Vagina (tissue), 2 donors: ENCODE data around the gene LY6G6D. TPM values are rescaled to one million over a fixed set of nuclear protein-coding genes. Genes with fewer than 3 reads are reported as not detected.

Experiments used
- DNase-seq, 2 donors: peaks; one replicate each; pipeline ENCODE4 v3.0.0-alpha.2; 2017; ENCODE audit errors: extremely low spot score in 2 of 2
- H3K27ac ChIP-seq: fragments of 200-600 bp; sonication (generic); one replicate; pipeline ENCODE4 v1.5.1; 2019
- H3K27me3 ChIP-seq: fragments of 200-600 bp; sonication (generic); one replicate; pipeline ENCODE4 v1.5.1; 2019
- H3K36me3 ChIP-seq, 2 donors: fragments of 200-600 bp; sonication (generic); one replicate each; pipeline ENCODE4 v1.5.1; 2017 to 2019
- H3K4me1 ChIP-seq: fragments of 200-600 bp; sonication (generic); one replicate; pipeline ENCODE4 v1.5.1; 2019
- H3K4me3 ChIP-seq, 2 donors: fragments of 200-600 bp; sonication (generic); 1 replicate in 1 of 2; 2 replicates in 1 of 2; pipeline ENCODE4 v1.5.1; 2016 to 2019
- H3K9me3 ChIP-seq: fragments of 200-600 bp; sonication (generic); one replicate; pipeline ENCODE4 v1.5.1; 2019
- POLR2A ChIP-seq, 2 donors: fragments of 450-650 bp; IDR thresholded peaks; one replicate each; pipeline ENCODE4 v1.6.1; 2017; ENCODE audit warnings: antibody characterized with exemption in 2 of 2, mild to moderate bottlenecking in 2 of 2, moderate library complexity in 2 of 2
- POLR2AphosphoS5 ChIP-seq, 2 donors: sonication (generic); formaldehyde crosslinking; IDR thresholded peaks; one replicate each; pipeline ENCODE4 v1.9.0; 2017; ENCODE audit warnings: antibody characterized with exemption in 2 of 2, mild to moderate bottlenecking in 2 of 2, low read depth in 1 of 2; ENCODE audit not compliant: insufficient read depth in 1 of 2
- intact Hi-C: fragments of 100-400 bp; cut with DNase I; formaldehyde crosslinking; loops from one replicate; pipeline ENCODE4 v1.15.1; 2023
- total RNA-seq: library from RNA; depleted of rRNA; stranded (reverse); fragments of >200 nt; gene quantifications from one replicate; pipeline ENCODE4 v1.2.3, GENCODE V29; 2016
- TF ChIP-seq, protein P1 (sequence below), 3 experiments: fragments of 450-650 bp in 2 of 3; fragments of 200-600 bp in 1 of 3; sonication (generic) in 1 of 3; IDR thresholded peaks; one replicate each; pipeline ENCODE4 v1.5.1; 2017 to 2019; ENCODE audit warnings: antibody characterized with exemption in 3 of 3, mild to moderate bottlenecking in 2 of 3, moderate library complexity in 2 of 3

The LY6G6D gene
- total RNA-seq, 1 donor from 2014 or later = not detected

DNA sequence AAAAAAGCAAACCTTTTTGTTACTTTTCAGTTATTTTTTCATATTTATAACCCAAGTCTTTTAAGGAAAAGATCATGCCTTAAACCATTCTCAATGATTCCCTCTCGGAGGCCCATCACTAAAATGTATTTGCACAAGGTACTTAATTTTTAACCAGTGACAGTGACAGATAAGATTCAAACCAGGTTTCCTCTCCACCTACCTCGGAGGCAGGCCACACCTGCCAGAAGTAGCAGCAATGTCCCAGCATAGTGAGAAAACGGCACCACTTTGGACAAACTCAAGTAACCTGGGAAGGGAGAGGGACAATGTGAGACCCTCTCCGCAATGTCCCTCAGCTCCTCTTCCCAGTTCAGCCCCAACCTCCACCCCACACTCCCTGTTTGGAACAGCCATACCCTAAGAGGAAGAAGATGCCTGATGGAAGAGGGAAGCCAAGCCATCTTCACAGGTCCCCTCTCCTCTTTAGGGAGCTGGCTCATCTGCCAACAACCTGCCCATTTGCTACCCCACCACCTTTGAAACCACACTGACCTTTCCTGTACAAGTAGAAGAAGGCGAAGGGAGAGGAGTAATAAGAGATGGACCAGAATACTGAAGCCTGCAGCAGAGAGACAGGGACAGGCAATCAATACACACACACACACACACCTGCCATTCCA is 14.3 kb upstream of the LY6G6D start:
- peaks cover 28% of the 10 kb centered on the region for H3K4me1 ChIP-seq
- TF ChIP-seq, protein P1, sequence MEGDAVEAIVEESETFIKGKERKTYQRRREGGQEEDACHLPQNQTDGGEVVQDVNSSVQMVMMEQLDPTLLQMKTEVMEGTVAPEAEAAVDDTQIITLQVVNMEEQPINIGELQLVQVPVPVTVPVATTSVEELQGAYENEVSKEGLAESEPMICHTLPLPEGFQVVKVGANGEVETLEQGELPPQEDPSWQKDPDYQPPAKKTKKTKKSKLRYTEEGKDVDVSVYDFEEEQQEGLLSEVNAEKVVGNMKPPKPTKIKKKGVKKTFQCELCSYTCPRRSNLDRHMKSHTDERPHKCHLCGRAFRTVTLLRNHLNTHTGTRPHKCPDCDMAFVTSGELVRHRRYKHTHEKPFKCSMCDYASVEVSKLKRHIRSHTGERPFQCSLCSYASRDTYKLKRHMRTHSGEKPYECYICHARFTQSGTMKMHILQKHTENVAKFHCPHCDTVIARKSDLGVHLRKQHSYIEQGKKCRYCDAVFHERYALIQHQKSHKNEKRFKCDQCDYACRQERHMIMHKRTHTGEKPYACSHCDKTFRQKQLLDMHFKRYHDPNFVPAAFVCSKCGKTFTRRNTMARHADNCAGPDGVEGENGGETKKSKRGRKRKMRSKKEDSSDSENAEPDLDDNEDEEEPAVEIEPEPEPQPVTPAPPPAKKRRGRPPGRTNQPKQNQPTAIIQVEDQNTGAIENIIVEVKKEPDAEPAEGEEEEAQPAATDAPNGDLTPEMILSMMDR (IDR thresholded peaks at IDR 0.05) = no peak
- TF ChIP-seq POLR2AphosphoS5 (IDR thresholded peaks at IDR 0.05; ENCODE audit: insufficient read depth in 1 of 2, low read depth in 1 of 2) (no peak), POLR2A (IDR thresholded peaks at IDR 0.05) (no peak)
- H3K9me3 ChIP-seq = no peaks in the 10 kb centered on the region
- H3K27me3 ChIP-seq = no peaks in the 10 kb centered on the region
- H3K4me3 ChIP-seq = no peak overlapping the region
- H3K36me3 ChIP-seq = peaks cover 0 to 28% of the 10 kb centered on the region in 2 donors
- intact Hi-C loops = loop anchor here (2.0 kb wide), 1 partner anchor 32 kb away; the partner anchor contains the start of gene LY6G5B
- H3K27ac ChIP-seq = peak overlapping the region; percentile 98
- DNase-seq = no peak

- Histone ChIP-seq H3K4me3 (peak overlapping the region; percentile 71 to 80), H3K9me3 (no peaks in the 10 kb centered on the region), H3K4me1 (peaks cover 28% of the 10 kb centered on the region), H3K27ac (peak overlapping the region; percentile 98), H3K27me3 (no peaks in the 10 kb centered on the region), H3K36me3 (peaks cover 0 to 19% of the 10 kb centered on the region in 2 donors)
- DNase-seq = no peak
- TF ChIP-seq POLR2AphosphoS5 (IDR thresholded peaks at IDR 0.05; ENCODE audit: insufficient read depth in 1 of 2, low read depth in 1 of 2) = no peak
- TF ChIP-seq POLR2A (IDR thresholded peaks at IDR 0.05) = no peak
- TF ChIP-seq, protein P1 (IDR thresholded peaks at IDR 0.05) = no peak
- intact Hi-C loops = loop anchor here (2.0 kb wide), 1 partner anchor 33 kb away; the partner anchor contains the start of gene LY6G5B
Measured at GRCh38 chr6:31701666-31702404, 13.3 kb upstream of the LY6G6D start.

DNA sequence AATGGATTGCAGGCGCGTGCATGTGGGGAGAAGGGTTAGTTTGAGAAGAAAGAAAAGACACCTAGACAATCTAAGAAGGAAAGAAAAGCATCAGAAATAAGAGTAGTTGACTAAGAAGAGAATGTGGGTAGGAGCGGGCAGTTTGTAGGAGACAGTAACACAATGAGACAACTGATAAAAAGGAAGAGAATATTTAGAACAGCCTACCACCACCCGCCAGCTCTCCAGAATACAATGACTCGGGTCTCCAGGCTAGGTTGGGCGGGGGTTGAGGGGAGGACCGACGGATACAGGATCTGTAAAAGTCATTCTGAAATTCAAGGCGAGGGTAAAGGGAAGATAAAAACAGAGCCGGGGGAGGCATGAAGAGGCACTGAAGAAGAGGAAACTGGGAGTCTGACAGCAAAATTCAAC is 12.7 kb upstream of the LY6G6D start:
- Histone ChIP-seq H3K4me1 (peaks cover 28% of the 10 kb centered on the region), H3K4me3 (peak overlapping the region; percentile 71 to 80), H3K27ac (peak overlapping the region; percentile 98), H3K27me3 (no peaks in the 10 kb centered on the region), H3K9me3 (no peaks in the 10 kb centered on the region), H3K36me3 (peaks cover 0 to 15% of the 10 kb centered on the region in 2 donors)
- DNase-seq = no peak
- intact Hi-C loops = no loop called here
- TF ChIP-seq, protein P1 (IDR thresholded peaks at IDR 0.05) = no peak
- TF ChIP-seq POLR2AphosphoS5 (IDR thresholded peaks at IDR 0.05; ENCODE audit: insufficient read depth in 1 of 2, low read depth in 1 of 2) = no peak
- no peak for TF ChIP-seq POLR2A (IDR thresholded peaks at IDR 0.05)

DNA sequence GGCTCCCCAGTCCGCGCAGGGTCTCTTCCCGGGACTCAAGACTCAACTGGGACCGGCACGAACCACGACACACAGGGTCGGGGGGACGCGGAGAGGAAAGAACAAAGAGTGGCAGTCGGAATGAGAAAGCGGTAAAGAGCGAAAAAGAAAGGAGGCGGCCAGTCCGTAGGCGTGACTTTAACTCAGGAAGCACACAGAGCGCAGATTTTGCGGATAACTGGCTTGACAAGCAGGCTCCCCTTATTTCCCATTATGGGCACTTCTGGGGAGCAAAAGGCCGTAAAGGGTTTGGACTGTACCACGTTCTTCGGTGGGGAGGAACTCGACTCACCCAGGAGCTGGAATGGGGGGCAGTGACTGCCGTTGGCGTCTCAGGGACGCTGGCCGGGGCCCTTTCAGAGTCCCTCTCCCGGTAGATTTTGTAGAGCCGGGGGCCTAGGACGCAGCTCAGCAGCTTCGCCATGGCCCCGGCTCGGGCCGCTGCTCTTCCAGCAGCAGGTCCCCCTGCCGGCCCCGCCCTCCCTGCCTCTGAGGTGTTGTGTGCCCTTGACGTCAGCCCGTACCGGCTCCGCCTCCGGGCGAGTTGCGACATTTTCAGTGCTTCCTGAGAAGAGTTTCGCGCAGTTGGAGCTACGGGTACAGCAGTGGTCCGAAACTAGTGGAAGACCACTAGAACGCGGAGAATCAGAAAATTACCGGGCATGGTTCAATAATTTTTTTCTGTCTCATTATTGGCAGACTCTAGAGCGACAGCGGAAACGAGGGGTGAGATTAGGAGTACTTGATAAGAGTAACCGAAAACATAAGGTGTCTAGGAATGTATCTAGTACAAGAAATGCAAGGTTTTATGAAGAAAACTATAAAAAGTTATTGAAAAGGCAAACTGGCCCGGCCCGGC is 12.1 kb upstream of the LY6G6D start, which contains the start of gene ABHD16A:
Gene ABHD16A, minus strand, starts transcription at position 506 of the 898 bp plus-strand sequence. Its CDS starts 43 bp downstream, at position 463.
- peak within 1 kb of the TSS; percentile 98 for H3K27ac ChIP-seq

More for the DNA sequence above, 12.1 kb upstream of the LY6G6D start, which contains the start of gene ABHD16A:
- no peaks in the 10 kb centered on the region for H3K27me3 ChIP-seq
- DNase-seq = peak; percentile 99
- TF ChIP-seq POLR2AphosphoS5 (IDR thresholded peaks at IDR 0.05; ENCODE audit: insufficient read depth in 1 of 2, low read depth in 1 of 2) = peak; percentile 100
- peak; percentile 94 to 98 for TF ChIP-seq POLR2A (IDR thresholded peaks at IDR 0.05)
- TF ChIP-seq, protein P1 (IDR thresholded peaks at IDR 0.05) = peak in 1 of 3 experiments; percentile 22
- no peaks in the 10 kb centered on the region for H3K9me3 ChIP-seq
- H3K36me3 ChIP-seq = peaks cover 0 to 15% of the 10 kb centered on the region in 2 donors
- intact Hi-C loops = no loop called here
- peaks cover 28% of the 10 kb centered on the region for H3K4me1 ChIP-seq
- peak within 1 kb of the TSS; percentile 71 to 80 for H3K4me3 ChIP-seq
